Measurements from ENCODE around the gene HES6.
"Not testable (repeated sequence)": the region's sequence is repeated elsewhere in the genome, so short reads cannot be mapped to it uniquely, and the experiment has no call there.

Gene HES6

GRCh38 chr2:238280083-238280825 is 40.4 kb upstream of the HES6 start:
- TF ChIP-seq CTCF (conservative IDR thresholded peaks at IDR 0.05; ENCODE audit: low read depth), result no peak
- no peak for DNase-seq (ENCODE audit: low spot score)
- CTCF ChIA-PET, result no interaction called here
- H3K27ac ChIP-seq, result no peak overlapping the region
- POLR2A ChIA-PET (ENCODE audit: low non-redundant PET), result no interaction called here

DNA sequence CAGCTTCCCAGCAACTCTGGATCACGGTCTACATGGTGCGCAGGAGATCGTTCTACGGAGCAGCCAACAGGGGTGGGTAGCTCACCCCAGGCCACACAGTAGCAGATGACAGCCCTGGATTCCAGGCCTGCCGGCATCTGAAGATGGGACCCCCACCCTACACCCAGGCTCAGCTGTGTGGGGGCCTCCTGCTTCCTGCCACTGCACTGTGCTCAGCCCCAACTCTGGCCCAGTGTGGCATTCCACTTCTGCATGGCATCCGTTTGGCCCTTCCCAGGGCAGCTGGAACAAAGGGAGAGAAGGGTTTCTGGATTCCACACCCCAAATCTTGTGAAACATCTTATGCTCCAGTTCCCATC is 39.5 kb upstream of the HES6 start:
- CTCF ChIA-PET, result no interaction called here
- peak overlapping the region; percentile 14; the same call in 1 of the 2 replicates for H3K27ac ChIP-seq
- TF ChIP-seq CTCF (conservative IDR thresholded peaks at IDR 0.05; ENCODE audit: low read depth), result no peak
- no peak for DNase-seq (ENCODE audit: low spot score)
- POLR2A ChIA-PET (ENCODE audit: low non-redundant PET), result interaction anchor here (0.6 kb wide), 1 partner anchor 12 kb away, joined by 3 read pairs; no protein-coding TSS in a partner anchor

DNA sequence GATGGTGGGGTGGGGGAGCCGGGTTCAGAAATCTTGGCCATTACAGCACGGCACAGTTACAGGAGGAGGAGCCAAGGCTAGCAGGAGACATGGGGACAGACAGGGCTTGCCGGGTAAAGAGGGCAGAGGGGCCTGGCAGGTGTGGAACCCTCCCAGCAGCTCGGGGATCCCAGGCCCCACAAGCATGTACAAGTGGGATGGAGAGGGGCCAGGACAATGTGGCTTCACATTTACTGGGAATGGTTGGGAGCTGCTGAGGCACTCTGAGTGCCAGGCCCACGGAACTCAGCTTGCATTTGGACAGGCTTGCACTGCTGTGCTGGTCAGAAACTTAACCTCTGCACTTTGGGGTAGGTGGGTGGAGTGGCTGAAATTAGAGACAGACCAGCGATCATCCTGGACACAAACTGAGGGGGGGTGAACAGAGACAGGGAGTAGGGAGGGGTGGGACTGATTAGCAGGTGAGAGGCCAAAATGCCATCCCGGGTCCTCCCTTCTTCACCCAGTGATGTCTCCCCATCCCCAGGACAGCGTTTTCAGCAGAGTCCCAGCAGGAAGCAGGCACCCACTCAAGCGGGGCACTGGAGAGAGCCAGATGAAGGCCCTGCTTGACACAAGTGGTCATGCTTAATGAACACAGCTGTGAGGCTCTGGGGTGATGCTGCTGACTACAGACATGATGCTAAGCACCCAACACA is 38.9 kb upstream of the HES6 start:
- TF ChIP-seq CTCF (conservative IDR thresholded peaks at IDR 0.05; ENCODE audit: low read depth), result no peak

DNA sequence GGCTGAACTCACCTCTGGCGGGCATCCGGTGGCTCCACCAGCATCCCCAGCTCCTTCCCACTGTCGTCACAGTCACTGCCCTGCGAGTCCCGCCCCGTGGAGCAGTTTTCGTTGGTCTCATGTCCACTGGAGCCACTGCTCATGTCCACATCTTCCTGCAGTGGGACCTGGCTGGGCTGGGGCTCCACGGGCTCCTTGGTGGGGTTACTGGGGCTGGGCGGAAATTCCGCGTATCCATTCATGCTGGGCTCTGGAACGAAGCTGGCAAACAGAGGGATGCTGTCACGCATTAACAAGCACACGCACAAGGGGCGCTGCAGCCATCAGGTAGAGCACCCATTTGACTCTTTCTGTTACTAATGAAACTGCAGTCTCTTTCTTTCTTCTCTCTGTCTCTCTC is 37.9 kb upstream of the HES6 start:
- no peak for TF ChIP-seq CTCF (conservative IDR thresholded peaks at IDR 0.05; ENCODE audit: low read depth)
- peak overlapping the region; percentile 16 for H3K27ac ChIP-seq
- ChIA-PET POLR2A (ENCODE audit: low non-redundant PET) (no interaction called here), CTCF (interaction anchor here (0.7 kb wide), 1 partner anchor 62 kb away, joined by 3 read pairs; no protein-coding TSS in a partner anchor)
- DNase-seq (ENCODE audit: low spot score), result no peak

More for the DNA sequence above, 38.9 kb upstream of the HES6 start:
- ChIA-PET POLR2A (ENCODE audit: low non-redundant PET) (interaction anchor here (0.6 kb wide), 1 partner anchor 11 kb away, joined by 3 read pairs; no protein-coding TSS in a partner anchor), CTCF (no interaction called here)
- peak overlapping the region; percentile 14; the same call in 1 of the 2 replicates for H3K27ac ChIP-seq
- DNase-seq (ENCODE audit: low spot score), result no peak

GRCh38 chr2:238274152-238274865 is 34.5 kb upstream of the HES6 start:
- ChIA-PET CTCF (interaction anchor here (0.6 to 0.8 kb wide), 2 partner anchors 11 to 32 kb away, joined by 3 read pairs; no protein-coding TSS in a partner anchor), POLR2A (ENCODE audit: low non-redundant PET) (interaction anchor here (0.6 kb wide), 1 partner anchor 265 kb away, joined by 3 read pairs; no protein-coding TSS in a partner anchor)

DNA sequence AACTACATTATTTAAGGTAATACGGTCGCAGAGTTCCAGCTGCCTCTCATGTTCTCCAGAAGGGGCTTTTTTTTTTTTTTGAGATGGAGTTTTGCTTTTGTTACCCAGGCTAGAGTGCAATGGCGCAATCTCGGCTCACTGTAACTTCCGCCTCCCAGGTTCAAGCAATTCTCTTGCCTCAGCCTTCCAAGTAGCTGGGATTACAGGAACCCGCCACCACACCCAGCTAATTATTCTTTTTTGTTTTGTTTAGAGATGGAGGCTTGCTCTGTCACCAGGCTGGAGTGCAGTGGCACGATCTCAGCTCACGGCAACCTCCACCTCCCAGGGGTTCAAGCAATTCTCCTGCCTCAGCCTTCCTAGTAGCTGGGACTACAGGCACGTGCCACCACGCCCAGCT is 33.6 kb upstream of the HES6 start:
- H3K27ac ChIP-seq, result peak overlapping the region; percentile 50
- CTCF ChIA-PET, result interaction anchor here (1.0 kb wide), 1 partner anchor 10 kb away, joined by 4 read pairs; no protein-coding TSS in a partner anchor
- POLR2A ChIA-PET (ENCODE audit: low non-redundant PET); DNase-seq (ENCODE audit: low spot score): not testable (repeated sequence)

More at GRCh38 chr2:238274152-238274865, 34.5 kb upstream of the HES6 start:
- H3K27ac ChIP-seq, result peak overlapping the region; percentile 50
- DNase-seq (ENCODE audit: low spot score), result no peak
- no peak for TF ChIP-seq CTCF (conservative IDR thresholded peaks at IDR 0.05; ENCODE audit: low read depth)
